CD4-positive, alpha-beta T cell treated with Interleukin-4 for 4 hours (primary cell): ENCODE data around the gene CHRND.
"Not testable (repeated sequence)": the region's sequence is repeated elsewhere in the genome, so short reads cannot be mapped to it uniquely, and the experiment has no call there.

ENCODE experiments used
- DNase-seq: peaks from one replicate; pipeline ENCODE4 v3.0.0-alpha.2; 2020

The CHRND gene

GRCh38 chr2:232528746-232529460 lies 2.9 kb downstream of the CHRND start:
- DNase-seq, result no peak

- no peak for DNase-seq
Measured at GRCh38 chr2:232529806-232530547, 4.0 kb downstream of the CHRND start.

DNA sequence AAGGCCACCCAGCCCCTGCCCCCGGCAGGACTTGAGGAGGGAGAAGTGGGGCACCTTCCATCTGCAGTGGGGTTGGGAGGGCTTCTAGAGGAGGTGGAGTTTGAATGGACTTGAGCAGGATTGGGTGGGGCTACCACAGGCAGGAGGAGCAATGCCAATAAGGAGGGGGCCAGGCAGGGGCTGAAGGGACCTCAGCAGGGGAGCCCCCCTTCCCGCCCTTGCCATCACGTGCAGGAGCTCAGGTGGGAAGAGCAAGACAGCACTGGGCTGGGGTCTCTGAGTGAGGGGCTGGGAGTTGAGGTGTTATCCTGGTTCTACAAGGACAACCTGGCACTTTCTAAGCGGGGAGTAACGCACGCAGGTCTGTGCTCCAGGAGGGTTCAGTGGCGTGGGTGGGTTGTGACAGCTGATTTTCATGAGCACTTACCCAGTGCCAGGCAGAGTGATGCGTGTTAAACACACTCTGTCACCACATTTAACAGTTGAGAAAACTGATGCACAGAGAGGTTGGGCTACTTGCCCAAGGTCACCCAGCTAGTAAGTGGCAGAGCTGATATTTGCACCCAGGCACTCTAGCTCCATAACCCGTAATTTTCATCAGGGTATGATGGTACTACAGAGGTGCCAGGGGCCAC lies 4.8 kb downstream of the CHRND start:
- DNase-seq, result no peak

GRCh38 chr2:232532419-232532818 lies 6.5 kb downstream of the CHRND start:
- DNase-seq, result no peak

GRCh38 chr2:232532821-232533220 lies 6.9 kb downstream of the CHRND start:
- not testable (repeated sequence) for DNase-seq

DNA sequence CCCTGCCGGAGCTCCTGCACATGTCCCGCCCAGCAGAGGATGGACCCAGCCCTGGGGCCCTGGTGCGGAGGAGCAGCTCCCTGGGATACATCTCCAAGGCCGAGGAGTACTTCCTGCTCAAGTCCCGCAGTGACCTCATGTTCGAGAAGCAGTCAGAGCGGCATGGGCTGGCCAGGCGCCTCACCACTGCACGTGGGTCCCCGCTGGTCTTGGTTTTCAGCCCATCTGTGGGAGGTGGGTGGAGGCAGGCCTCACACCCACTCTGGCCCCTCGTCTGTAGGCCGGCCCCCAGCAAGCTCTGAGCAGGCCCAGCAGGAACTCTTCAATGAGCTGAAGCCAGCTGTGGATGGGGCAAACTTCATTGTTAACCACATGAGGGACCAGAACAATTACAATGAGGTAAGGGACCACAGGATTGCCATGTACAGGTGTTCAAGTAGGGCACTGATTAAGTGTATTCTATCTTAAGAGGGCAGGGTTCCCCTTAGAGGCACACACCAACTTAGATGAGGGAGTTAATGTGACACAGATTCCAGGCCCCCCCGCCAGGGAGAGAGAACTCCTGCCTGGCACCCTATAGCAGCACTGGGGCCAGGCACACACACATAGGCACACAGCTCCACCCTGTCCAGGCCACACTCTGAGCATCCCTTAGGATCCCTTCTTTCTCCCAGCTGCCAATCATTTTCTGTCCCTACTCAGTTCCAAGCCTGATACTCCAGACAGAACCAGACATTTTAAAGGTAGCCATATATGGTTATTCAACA lies 8.2 kb downstream of the CHRND start:
- DNase-seq, result no peak

- DNase-seq, result no peak
Measured at GRCh38 chr2:232534940-232535651, 9.1 kb downstream of the CHRND start.

DNA sequence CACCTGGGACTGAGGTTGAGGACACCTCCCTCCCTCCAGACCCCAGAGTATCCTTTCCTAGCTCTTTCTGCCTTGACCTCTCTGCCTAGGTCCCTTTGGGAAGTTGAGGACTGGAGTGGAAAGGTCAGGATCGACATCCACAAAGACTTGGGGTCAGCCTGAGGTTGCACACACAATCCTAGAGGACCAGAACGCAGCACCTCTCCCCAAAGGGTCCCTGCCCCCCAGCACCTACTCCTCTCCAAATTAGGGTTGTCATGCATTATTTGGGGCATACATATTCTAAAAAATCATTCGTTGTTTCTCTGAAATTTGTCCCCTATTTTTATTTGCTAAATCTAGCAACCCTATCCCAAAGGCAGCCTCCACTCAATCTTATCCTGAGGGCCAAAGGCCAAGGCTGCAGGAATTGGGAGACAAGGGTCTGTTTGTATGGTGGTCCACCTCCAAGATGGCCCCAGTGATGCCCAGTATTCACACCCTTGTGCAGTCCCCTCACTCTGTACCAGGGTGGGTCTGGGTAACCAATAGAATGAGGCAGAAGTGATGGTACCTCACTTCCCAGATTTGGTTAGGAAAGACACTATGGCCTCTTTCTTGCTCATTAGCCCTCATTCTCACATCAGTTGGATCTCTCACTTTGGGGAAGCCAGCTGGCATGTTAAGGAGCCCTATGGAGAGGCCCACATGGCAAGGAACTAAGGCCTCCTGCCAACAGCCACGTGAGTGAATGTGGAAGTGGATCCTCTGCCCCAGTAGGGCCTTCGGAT lies 10.0 kb downstream of the CHRND start:
- DNase-seq, result no peak

- DNase-seq, result no peak
Measured at GRCh38 chr2:232537079-232537478, 11.1 kb downstream of the CHRND start.

DNA sequence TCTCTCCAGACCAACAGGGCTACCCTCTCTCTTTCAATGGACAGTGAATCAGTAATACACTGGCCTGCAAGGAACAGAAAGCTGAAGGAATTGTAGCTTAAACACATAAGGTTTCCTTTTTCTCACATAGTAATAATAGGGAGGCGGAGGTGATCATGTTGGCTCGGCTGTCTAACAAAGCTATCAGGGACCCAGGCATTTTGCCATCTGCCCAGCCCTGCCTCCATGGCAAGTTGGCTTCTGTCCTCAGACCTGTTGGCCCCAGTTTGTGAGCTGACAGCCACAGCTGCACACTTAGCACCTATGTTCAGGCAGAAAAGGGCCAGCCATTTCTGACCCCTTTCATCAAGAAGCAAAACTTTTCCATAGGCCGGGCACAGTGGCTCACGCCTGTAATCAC lies 11.5 kb downstream of the CHRND start:
- no peak for DNase-seq

DNA sequence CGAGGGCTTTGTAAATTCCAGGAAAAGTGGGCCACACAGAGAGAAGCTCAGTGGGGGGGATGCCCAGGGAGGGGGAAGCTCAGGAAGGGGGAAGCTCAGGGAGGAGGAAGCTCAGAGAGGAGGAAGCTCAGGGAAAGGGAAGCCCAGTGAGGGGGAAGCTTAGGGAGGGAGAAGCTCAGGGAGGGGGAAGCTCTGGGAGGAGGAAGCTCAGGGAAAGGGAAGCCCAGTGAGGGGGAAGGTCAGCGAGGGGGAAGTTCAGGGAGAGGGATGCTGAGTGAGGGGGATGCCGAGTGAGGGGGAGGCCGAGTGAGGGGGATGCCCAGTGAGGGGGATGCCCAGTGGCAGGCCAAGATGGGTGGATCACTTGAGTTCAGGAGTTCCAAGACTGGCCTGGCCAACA lies 12.7 kb downstream of the CHRND start:
- DNase-seq, result no peak

- DNase-seq, result no peak
Measured at GRCh38 chr2:232539298-232540231, 13.6 kb downstream of the CHRND start, which contains the start of gene CHRNG. Gene CHRNG (plus strand): TSS chr2:232539692. CDS start chr2:232539748, 56 bp downstream.

DNA sequence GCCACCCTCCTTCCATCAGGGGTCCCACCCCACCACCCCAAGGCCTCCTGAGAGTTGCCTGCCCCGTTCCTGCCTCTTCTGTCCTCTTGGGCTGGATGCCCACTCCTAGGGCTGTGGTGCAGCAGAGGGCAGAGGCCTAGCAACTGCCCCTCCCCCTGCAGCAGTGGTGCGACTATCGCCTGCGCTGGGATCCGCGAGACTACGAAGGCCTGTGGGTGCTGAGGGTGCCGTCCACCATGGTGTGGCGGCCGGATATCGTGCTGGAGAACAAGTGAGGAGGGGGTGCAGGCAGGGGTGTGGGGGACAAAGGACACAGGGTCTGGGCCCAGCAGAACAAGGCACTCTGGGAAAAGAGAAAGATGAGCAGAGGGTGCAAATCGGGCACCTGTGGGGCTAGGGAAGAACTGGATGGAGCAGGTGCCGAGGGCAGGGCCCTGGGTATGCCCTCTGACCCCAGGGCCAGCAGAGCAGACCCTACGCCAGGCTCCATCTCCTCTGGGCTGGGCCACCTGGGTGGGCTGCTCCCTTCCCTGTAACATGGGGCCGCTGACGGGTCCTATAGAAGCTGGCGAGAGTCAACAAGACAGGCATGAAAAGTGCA lies 14.6 kb downstream of the CHRND start:
- no peak for DNase-seq

DNA sequence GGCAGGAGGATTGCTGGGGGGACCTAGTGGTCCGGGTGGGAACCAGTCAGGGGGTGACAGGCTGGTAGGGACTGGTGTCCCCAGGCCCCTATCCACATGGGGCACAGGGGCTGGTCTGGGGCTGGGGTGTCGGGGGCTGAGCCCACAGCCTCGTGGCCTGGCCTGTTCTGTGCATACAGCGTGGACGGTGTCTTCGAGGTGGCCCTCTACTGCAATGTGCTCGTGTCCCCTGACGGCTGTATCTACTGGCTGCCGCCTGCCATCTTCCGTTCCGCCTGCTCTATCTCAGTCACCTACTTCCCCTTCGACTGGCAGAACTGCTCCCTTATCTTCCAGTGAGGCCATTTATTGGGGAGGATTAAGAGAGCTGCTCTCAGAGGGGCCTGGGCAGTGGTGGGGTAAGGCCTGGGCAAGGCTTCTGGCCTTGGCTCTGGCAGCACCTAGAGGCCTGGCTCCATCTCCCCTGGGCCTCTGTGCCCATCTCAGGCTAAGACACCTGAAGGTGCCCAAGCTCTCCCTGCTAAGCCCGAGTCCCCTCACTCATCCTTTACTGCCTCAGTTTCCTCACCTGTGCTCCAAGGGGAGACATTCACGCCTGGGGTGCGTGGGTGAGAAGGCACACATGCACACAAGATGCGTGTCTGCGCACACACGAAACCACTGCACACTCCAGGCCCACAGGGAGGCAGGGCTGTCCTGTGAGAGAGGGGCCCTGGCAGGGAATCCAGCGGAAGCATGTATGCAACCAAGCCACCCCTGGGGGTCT lies 15.4 kb downstream of the CHRND start:
- DNase-seq, result no peak

DNA sequence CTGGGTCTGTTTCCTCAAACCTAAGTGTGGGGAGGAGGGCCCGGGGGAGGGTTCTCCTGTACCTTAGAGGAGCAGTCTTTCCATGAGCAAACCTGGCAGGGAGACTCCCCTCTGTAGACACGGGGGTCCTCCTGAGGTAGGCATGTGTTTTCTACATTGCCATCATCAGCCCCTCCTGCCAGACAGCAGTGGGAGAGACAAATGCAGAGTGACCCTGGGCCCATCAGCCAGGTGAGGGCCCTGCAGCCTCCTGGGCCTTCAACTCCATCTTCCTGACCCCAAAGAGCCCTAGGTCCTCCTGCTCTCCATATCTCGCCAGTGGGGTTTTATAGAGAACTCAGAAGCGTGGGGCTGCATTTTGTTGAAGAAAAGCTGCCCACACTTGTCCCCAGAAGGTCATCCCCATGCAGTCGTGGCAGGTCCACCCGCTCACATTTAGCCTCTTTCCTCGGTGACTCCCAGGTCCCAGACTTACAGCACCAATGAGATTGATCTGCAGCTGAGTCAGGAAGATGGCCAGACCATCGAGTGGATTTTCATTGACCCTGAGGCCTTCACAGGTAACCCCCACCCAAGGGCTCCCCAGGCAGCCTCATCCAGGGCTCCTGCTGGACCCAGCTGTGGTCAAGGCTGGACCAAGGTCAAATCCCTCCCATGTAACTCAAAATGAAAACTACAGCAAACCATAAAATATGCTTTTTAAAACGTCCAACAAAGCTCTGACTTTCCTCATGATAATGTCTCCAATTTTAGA lies 16.2 kb downstream of the CHRND start:
- no peak for DNase-seq

DNA sequence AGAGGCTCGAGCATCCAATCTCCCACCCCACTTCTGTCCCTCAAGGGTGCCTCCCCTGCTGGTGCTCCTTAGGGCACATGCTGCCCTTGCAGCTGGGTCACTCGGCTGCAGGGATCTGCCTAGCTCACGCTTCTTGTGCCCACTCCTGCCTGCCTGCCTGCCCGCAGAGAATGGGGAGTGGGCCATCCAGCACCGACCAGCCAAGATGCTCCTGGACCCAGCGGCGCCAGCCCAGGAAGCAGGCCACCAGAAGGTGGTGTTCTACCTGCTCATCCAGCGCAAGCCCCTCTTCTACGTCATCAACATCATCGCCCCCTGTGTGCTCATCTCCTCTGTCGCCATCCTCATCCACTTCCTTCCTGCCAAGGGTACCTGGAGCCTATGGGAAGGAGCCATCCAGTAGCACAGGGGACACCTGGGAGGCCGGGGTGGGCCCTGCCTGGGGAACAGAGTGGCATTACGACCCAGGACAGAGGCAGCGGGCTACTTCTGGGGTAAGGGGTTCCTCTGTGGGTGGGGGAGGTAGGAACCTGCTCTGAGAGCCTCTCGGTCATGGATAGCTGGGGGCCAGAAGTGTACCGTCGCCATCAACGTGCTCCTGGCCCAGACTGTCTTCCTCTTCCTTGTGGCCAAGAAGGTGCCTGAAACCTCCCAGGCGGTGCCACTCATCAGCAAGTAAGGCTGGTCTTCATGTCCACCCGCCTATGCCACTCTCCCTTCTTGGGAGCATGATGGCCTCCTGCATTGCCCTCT lies 16.9 kb downstream of the CHRND start:
- DNase-seq, result no peak

DNA sequence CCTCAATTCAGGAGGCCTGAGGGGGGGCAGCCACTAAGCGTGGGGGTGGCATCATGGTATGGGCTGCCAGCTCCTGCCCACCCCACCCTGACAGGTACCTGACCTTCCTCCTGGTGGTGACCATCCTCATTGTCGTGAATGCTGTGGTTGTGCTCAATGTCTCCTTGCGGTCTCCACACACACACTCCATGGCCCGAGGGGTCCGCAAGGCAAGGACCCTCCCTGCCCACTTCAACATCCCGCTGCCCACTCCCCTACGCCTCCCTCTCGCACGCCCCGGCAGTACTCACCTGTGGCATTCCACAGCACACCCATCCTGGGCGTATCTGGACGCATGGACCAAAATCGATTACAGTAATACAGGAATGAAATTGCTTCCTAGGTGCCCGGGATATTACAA lies 17.5 kb downstream of the CHRND start:
- no peak for DNase-seq
